Muscle layer of duodenum (tissue), 2 donors: ENCODE results near the gene KRT6A.
"Not testable (repeated sequence)": the region's sequence is repeated elsewhere in the genome, so short reads cannot be mapped to it uniquely, and the experiment has no call there.

Experiments
- H3K27ac ChIP-seq: one replicate; pipeline ENCODE4 v1.7.0; 2013; ENCODE audit warnings: mild to moderate bottlenecking, low read length
- H3K27me3 ChIP-seq: one replicate; pipeline ENCODE4 v1.7.0; 2013; ENCODE audit warnings: low read depth, mild to moderate bottlenecking, control low read depth, low read length
- H3K36me3 ChIP-seq, 2 donors: one replicate each; pipeline ENCODE4 v1.7.0; 2013; ENCODE audit warnings: low read length in 2 of 2, control low read depth in 1 of 2, mild to moderate bottlenecking in 1 of 2; ENCODE audit not compliant: insufficient read depth in 2 of 2, control insufficient read depth in 1 of 2
- H3K4me1 ChIP-seq, 2 donors: one replicate each; pipeline ENCODE4 v1.7.0; 2013; ENCODE audit warnings: low read length in 2 of 2, mild to moderate bottlenecking in 2 of 2, control low read depth in 1 of 2, moderate library complexity in 1 of 2; ENCODE audit not compliant: insufficient read depth in 2 of 2, control insufficient read depth in 1 of 2
- H3K4me3 ChIP-seq, 2 donors: one replicate each; pipeline ENCODE4 v1.7.0; 2013; ENCODE audit warnings: low read length in 2 of 2, low read depth in 1 of 2, mild to moderate bottlenecking in 1 of 2
- H3K9me3 ChIP-seq, 2 donors: one replicate each; pipeline ENCODE4 v1.7.0; 2013; ENCODE audit warnings: low read length in 2 of 2, control low read depth in 1 of 2, mild to moderate bottlenecking in 1 of 2; ENCODE audit not compliant: control insufficient read depth in 1 of 2
- donor health status: healthy.

KRT6A gene

GRCh38 chr12:52515927-52516831, 23.1 kb upstream of the KRT6A start:
- Histone ChIP-seq H3K27me3 (no peaks in the 10 kb centered on the region), H3K27ac (no peak overlapping the region), H3K4me3 (no peak overlapping the region), H3K9me3 (no peaks in the 10 kb centered on the region), H3K4me1 (peaks cover under 1 to 6% of the 10 kb centered on the region in 2 donors), H3K36me3 (no peaks in the 10 kb centered on the region)

GRCh38 chr12:52515319-52515646, 22.2 kb upstream of the KRT6A start:
- Histone ChIP-seq H3K36me3 (no peaks in the 10 kb centered on the region), H3K4me3 (no peak overlapping the region), H3K9me3 (peaks cover 0 to 4% of the 10 kb centered on the region in 2 donors), H3K4me1 (peaks cover 0 to 6% of the 10 kb centered on the region in 2 donors), H3K27ac (no peak overlapping the region), H3K27me3 (no peaks in the 10 kb centered on the region)

- Histone ChIP-seq H3K4me1 (peaks cover 0 to 6% of the 10 kb centered on the region in 2 donors), H3K4me3 (no peak overlapping the region), H3K9me3 (peaks cover 0 to 4% of the 10 kb centered on the region in 2 donors), H3K27me3 (no peaks in the 10 kb centered on the region), H3K27ac (no peak overlapping the region), H3K36me3 (no peaks in the 10 kb centered on the region)
Observed at GRCh38 chr12:52514471-52515318, 21.6 kb upstream of the KRT6A start.

- H3K4me3 ChIP-seq: no peak overlapping the region
- H3K27ac ChIP-seq: no peak overlapping the region
- H3K36me3 ChIP-seq: no peaks in the 10 kb centered on the region
- H3K27me3 ChIP-seq: no peaks in the 10 kb centered on the region
- peaks cover 0 to 6% of the 10 kb centered on the region in 2 donors for H3K4me1 ChIP-seq
- peaks cover 0 to 4% of the 10 kb centered on the region in 2 donors for H3K9me3 ChIP-seq
Observed at GRCh38 chr12:52513736-52514135, 20.7 kb upstream of the KRT6A start.

- Histone ChIP-seq H3K36me3 (no peaks in the 10 kb centered on the region), H3K4me1 (no peaks in the 10 kb centered on the region), H3K9me3 (peaks cover 0 to 4% of the 10 kb centered on the region in 2 donors), H3K4me3 (no peak overlapping the region), H3K27me3 (no peaks in the 10 kb centered on the region), H3K27ac (no peak overlapping the region)
Observed at GRCh38 chr12:52508211-52508610, 15.2 kb upstream of the KRT6A start.

- no peaks in the 10 kb centered on the region for H3K27me3 ChIP-seq
- H3K4me1 ChIP-seq: no peaks in the 10 kb centered on the region
- H3K9me3 ChIP-seq: peaks cover 0 to 4% of the 10 kb centered on the region in 2 donors
- H3K4me3 ChIP-seq: no peak overlapping the region
- H3K36me3 ChIP-seq: no peaks in the 10 kb centered on the region
- H3K27ac ChIP-seq: no peak overlapping the region
Observed at GRCh38 chr12:52506858-52507715, 14.0 kb upstream of the KRT6A start.

- Histone ChIP-seq H3K27ac (no peak overlapping the region), H3K27me3 (no peaks in the 10 kb centered on the region), H3K4me1 (no peaks in the 10 kb centered on the region), H3K36me3 (no peaks in the 10 kb centered on the region), H3K4me3 (no peak overlapping the region), H3K9me3 (no peaks in the 10 kb centered on the region)
Observed at GRCh38 chr12:52502877-52503276, 9.8 kb upstream of the KRT6A start.

GRCh38 chr12:52501490-52501889, 8.4 kb upstream of the KRT6A start:
- no peaks in the 10 kb centered on the region for H3K9me3 ChIP-seq
- no peaks in the 10 kb centered on the region for H3K27me3 ChIP-seq
- H3K27ac ChIP-seq: no peak overlapping the region
- no peak overlapping the region for H3K4me3 ChIP-seq
- no peaks in the 10 kb centered on the region for H3K36me3 ChIP-seq
- H3K4me1 ChIP-seq: peaks cover 0 to 4% of the 10 kb centered on the region in 2 donors

GRCh38 chr12:52500574-52500973, 7.5 kb upstream of the KRT6A start:
- not testable (repeated sequence) for H3K27me3 ChIP-seq, H3K27ac ChIP-seq, H3K4me3 ChIP-seq, H3K9me3 ChIP-seq, H3K4me1 ChIP-seq, H3K36me3 ChIP-seq

- Histone ChIP-seq H3K27ac (no peak overlapping the region), H3K36me3 (no peaks in the 10 kb centered on the region), H3K27me3 (no peaks in the 10 kb centered on the region), H3K9me3 (no peaks in the 10 kb centered on the region), H3K4me3 (no peak overlapping the region), H3K4me1 (peaks cover 6 to 13% of the 10 kb centered on the region in 2 donors)
Observed at GRCh38 chr12:52499806-52500560, 6.9 kb upstream of the KRT6A start.
